HG03521 (cell line): ENCODE results near the gene MPHOSPH8.
"Not testable (repeated sequence)": the region's sequence is repeated elsewhere in the genome, so short reads cannot be mapped to it uniquely, and the experiment has no call there.

Source experiments
- ATAC-seq: cut with Tn5 transposase; IDR thresholded peaks from one replicate; pipeline ENCODE4 v1.9.1; 2021; ENCODE audit warnings: mild to moderate bottlenecking, moderate library complexity; ENCODE audit not compliant: unreplicated experiment

The MPHOSPH8 gene

DNA sequence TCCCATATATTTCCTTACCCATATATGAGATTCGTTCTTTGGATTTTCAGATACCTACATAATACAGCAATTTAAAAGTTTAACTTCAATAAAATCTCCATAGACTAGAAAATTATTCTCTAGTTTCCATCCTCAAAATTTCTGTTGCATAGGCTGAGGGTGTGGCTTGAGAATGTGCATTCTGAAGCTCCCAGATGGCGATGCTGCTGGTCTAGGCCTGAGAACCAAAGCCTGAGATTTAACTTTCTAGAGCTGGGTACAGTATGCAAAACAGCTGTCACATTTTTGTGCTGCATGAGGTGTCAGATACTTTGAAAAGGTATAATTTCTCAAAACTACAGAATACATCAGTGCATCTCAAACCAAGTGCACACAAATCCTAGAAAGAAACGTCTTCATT lies 42.7 kb downstream of the MPHOSPH8 start:
- ATAC-seq: no peak

DNA sequence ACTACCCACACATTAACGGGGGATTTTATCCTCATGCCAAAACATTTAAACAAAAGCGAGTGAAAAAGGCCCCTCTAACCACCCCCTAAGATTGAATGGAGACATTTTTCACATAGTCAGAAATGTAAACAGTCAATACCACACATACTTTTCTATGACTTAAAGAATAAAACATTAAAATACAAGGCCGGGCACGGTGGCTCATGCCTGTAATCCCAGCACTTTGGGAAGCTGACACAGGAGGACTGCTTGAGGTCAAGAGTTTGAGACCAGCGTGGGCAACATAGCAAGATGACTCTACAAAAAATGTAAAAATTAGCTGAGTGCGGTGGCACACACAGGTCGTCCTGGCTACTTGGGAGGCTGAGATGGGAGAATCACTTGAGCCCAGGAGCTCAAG lies 47.3 kb downstream of the MPHOSPH8 start:
- ATAC-seq: no peak

DNA sequence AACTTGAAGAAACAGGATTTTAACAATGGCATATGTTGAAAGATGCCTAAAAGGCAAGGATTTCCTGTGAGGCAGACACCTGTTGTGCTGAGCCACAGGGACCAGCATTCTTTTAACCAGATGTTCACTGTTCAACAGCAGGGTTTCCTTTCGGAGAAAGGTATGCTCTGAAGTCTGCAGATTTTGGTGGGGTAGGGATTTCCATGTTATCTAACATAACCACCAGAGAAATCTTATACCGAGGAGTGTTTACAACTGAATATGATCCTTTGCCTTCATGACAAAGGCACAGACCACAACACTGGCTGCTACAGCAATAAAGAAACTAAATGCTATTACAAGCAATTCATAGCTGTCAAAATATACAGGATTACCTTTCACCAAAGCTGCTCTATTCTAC lies 48.1 kb downstream of the MPHOSPH8 start:
- no peak for ATAC-seq

DNA sequence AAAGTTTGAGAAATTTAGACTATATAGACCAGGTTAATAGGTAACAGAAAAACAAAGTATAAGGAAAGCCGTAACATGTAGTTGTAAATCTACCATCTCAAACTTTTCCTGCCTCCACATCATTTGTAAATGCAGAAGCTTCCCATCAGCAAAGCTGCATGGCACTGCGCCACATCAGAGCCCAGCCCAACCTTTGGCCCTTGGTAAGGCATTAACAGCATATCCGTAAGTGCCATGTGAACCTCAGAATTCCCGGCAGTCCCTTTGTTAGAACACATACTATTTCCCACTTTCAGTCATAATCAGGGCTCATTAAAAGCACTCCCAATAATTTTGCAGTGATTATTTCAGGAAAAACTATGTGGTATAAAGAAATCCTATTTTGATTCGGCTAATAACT lies 51.6 kb downstream of the MPHOSPH8 start:
- no peak for ATAC-seq

DNA sequence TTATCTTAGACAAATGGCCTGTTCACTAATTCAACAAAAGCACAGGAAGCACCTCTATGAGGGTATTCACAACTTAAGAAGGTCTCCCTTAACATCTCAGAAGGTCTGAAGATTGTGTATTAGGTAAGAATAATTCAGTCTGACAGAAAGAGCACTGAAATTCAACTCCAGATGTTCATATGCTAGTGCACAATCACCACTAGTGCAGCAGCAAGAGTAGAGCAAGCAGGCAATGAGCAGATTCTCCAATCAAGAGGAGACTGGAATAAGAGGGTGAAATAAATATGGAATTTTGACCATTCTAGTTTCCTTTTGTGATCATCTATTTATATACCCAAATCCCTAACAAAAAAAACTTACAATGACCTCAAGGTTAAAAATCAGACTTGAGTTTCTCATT lies 52.0 kb downstream of the MPHOSPH8 start:
- no peak for ATAC-seq

DNA sequence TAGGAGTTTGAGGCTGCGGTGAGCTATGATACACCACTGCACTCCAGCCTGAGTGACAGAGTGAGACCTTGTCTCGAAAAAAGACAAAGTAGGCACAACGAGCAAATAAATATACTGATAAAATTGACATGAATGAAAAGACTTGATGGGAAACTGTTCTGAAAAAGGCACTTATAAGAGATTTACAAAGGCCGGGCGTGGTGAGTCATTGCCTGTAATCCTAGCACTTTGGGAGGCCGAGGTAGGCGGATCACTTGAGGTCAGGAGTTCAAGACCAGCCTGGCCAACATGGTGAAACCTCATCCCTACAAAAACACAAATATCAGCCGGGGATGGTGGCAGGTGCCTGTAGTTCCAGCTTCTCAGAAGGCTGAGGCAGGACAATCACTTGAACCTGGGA lies 58.0 kb downstream of the MPHOSPH8 start:
- ATAC-seq: not testable (repeated sequence)

DNA sequence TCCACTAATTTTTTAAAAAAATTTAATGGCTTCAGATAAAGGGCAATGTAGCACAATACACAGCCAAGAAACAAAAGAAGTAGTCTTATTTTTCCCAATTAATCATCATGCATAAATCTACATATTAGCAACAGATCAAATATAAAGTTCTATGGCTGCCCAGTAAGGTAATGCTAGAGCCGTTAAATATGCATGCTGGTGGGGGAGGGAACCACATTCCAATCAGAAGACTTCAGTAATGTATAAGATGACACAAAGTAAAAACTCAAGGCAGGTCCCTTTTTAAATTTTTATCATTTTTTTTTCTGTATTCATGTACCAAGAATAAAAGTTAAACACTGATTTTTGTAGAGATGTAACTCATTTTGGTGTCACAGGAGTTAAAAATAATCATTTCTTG lies 62.0 kb downstream of the MPHOSPH8 start:
- no peak for ATAC-seq

DNA sequence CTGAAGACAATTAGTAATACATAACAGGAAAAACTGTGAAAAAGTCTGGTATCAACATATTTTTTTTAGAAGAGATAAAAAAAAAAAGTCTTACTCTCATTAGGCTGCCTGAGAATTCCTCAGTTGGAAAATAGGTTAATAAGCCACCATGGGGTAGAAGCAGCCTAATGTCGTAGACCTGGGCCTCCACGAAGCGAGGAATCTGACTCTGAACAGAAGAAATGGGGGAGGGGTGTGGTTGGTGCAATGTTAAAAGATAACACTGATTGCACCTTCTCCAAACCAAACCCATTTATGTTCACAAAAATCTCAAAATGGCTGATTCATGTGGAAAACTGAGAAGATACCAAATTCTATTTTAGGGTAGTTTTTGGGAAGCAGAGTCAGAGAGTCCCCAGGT lies 62.4 kb downstream of the MPHOSPH8 start:
- ATAC-seq: no peak

DNA sequence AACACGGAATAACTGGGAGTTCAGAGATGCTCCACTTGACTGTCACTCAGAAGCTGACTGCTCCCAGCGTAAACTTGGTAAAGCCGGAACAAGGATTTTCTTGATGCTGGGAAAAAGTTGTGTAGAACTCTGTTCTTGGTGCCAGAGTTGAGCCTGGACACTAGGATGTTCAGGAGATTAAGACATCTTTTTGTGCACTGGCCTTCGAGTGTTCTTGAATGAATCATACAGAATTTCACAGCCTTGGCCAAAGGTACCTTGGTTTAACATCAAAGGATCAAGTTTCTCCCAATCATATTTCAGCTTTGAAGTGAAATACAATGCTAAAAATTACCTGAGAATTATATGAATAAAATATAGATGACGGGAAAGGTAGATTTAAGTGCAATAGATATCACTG lies 67.5 kb downstream of the MPHOSPH8 start:
- ATAC-seq: not testable (repeated sequence)

DNA sequence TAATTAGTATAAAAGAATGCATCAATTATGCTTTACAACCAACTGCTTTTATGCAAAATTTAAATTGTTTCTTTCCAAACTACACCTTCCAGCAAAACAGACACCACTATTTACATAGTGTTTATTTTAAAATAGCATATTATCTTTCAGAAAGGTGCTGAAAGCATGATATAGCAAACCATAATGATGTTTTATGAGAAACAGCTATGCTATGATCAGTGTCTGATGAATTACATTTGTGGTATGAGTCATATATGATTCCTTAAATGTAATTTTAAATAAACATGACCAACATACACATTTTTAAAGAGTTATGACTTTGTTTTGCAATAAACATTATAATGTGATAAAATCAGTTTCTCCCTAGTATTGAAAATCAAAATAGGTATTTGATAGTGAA lies 68.2 kb downstream of the MPHOSPH8 start:
- ATAC-seq: not testable (repeated sequence)

DNA sequence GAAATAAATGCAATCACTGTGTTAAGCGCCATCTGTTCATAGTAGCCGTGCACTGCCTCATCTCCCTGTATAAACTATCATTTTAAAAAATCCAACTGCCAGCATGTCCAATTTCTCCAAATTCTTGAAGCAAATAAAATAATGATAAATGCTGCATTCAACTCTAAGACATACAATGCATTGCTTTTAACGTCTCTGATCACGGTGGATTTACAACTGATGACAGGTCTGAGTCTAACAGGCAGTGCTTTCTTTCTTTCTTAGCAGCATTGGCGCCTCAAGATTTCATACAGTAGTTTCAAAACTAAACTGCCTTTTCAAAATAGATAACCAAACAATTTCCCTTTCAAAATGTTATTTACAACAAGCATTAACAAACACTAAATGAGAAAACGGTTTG lies 70.8 kb downstream of the MPHOSPH8 start:
- not testable (repeated sequence) for ATAC-seq

DNA sequence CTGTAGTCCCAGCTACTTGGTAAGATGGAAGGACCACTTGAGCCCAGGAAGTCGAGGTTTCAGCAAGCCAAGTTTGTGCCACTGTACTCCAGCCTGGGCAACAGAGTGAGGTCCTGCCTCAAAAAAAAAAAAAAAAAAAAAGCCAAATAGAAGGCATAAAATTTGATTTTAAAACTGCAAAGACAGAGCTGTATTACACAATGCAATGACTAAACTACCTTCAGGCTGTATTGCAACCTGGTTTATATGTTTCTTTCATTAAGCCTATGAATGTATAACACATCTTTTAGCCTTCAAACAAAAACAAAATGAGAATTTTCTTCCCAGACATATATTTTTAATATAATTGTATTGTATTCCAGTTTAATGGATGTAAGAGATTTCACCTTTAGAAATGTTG lies 75.6 kb downstream of the MPHOSPH8 start:
- not testable (repeated sequence) for ATAC-seq

DNA sequence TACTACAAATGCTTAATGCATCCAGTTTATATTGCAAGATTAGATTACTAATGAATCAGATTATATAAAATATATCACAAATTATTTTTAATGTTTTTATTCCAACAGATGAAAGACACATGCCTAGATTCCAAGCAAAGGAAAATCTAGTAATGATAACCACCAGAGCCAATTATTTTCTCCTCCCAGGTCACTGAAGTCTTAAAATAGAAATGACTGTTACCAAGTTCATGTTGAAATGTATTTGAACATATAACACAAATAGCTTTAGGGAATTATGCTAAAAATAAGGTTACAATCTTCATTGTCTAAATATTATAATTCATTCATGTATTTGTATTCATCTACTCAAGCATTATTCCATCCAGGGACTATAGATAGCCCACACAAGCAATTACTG lies 76.3 kb downstream of the MPHOSPH8 start:
- not testable (repeated sequence) for ATAC-seq

DNA sequence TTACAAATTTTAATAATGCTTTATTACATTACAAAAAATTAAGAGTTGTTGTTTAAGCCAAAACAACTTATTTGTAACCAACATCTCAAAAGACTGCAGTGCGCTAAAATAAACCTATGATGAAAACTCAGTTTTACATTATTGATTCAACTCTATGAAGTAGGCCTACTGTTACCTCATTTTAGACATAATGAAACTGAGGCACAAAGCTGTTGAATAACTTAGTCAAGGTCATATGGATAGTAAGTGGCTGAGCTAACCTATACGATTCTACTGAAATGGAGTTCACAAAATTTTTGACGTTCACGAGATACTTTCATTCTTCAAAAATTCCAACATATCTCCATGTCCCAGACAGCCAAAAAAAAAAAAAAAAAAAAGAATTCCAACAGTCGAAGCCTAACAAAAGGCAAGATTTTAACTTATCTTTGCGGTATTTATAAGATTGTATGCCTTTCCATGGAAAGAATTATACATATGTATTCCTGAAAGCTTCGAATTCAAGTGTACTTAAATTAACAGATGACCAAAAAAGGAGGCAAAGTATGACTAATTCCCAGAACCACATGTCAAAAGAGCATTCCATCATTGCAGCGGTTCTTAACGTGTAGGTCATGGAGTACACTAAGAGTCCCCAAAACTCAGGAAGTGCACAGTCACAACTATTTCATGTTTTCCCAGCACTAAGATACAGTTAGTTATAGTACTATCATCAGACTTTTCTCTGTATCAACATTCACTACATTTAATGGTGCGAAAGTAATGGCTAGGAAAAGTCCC lies 79.9 kb downstream of the MPHOSPH8 start:
- no peak for ATAC-seq

DNA sequence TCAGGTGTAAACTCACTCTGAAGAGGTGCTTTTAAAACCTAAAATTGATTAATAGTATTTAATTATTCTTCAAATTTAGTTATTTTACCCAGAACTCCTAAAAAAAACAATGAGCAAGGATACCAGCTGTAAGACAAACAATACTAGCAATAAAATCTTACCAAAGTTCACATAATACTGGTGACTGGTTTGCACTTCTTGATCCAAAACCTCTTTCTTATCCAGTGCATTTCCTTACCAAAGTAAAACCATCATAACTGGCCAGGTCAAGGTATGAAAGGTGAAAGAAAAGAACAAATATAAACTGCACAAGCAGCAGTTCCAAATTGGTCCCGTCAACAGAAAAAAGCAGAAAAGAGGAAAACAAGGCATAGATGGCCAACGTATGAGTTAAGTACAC lies 86.6 kb downstream of the MPHOSPH8 start:
- no peak for ATAC-seq
